ENCODE measurements around the gene LANCL2.

The LANCL2 gene

DNA sequence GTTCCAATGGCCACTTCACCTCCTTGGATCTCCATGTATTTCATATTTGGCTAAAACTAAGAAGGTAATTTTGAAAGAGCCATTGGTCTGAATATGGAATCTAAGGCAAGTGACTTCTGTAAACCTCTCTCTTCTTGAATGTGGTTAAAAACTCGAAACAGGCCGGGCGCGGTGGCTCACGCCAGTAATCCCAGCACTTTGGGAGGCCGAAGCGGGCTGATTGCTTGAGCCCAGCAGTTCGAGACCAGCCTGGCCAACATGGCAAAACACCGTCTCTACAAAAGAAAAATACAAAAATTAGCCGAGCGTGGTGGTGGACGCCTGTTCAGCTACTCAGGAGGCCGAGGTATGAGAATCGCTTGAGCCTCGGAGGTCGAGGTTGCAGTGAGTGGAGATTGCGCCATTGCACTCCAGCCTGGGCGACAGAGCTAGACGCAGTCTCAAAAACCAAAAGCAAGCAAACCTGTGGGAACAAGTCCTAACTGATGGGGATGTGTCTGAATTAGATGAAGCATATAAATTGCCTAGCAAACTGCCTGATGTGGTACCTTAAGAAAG lies 2.2 kb downstream of the LANCL2 start:
- in situ Hi-C loops (cut with MboI; ENCODE audit: low sequenced_read_pairs, unreplicated experiment): no loop called here
- TF ChIP-seq, protein P1, sequence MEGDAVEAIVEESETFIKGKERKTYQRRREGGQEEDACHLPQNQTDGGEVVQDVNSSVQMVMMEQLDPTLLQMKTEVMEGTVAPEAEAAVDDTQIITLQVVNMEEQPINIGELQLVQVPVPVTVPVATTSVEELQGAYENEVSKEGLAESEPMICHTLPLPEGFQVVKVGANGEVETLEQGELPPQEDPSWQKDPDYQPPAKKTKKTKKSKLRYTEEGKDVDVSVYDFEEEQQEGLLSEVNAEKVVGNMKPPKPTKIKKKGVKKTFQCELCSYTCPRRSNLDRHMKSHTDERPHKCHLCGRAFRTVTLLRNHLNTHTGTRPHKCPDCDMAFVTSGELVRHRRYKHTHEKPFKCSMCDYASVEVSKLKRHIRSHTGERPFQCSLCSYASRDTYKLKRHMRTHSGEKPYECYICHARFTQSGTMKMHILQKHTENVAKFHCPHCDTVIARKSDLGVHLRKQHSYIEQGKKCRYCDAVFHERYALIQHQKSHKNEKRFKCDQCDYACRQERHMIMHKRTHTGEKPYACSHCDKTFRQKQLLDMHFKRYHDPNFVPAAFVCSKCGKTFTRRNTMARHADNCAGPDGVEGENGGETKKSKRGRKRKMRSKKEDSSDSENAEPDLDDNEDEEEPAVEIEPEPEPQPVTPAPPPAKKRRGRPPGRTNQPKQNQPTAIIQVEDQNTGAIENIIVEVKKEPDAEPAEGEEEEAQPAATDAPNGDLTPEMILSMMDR (IDR thresholded peaks at IDR 0.05; ENCODE audit: borderline replicate concordance, control extremely low read depth, extremely low read depth, insufficient read depth, missing control alignments): no peak
- DNase-seq (ENCODE audit: low spot score): no peak

GRCh38 chr7:55369427-55370400 lies 4.6 kb downstream of the LANCL2 start:
- in situ Hi-C loops (cut with MboI; ENCODE audit: low sequenced_read_pairs, unreplicated experiment): no loop called here
- no peak for DNase-seq (ENCODE audit: low spot score)
- TF ChIP-seq, protein P1 (IDR thresholded peaks at IDR 0.05; ENCODE audit: borderline replicate concordance, control extremely low read depth, extremely low read depth, insufficient read depth, missing control alignments): no peak

GRCh38 chr7:55374213-55374612 lies 9.1 kb downstream of the LANCL2 start:
- in situ Hi-C loops (cut with MboI; ENCODE audit: low sequenced_read_pairs, unreplicated experiment): no loop called here
- DNase-seq (ENCODE audit: low spot score): no peak
- TF ChIP-seq, protein P1 (IDR thresholded peaks at IDR 0.05; ENCODE audit: borderline replicate concordance, control extremely low read depth, extremely low read depth, insufficient read depth, missing control alignments): no peak

GRCh38 chr7:55375237-55375636 lies 10.1 kb downstream of the LANCL2 start:
- in situ Hi-C loops (cut with MboI; ENCODE audit: low sequenced_read_pairs, unreplicated experiment): no loop called here
- TF ChIP-seq, protein P1 (IDR thresholded peaks at IDR 0.05; ENCODE audit: borderline replicate concordance, control extremely low read depth, extremely low read depth, insufficient read depth, missing control alignments): no peak
- DNase-seq (ENCODE audit: low spot score): no peak

GRCh38 chr7:55377162-55377817 lies 12.2 kb downstream of the LANCL2 start:
- DNase-seq (ENCODE audit: low spot score): no peak
- TF ChIP-seq, protein P1 (IDR thresholded peaks at IDR 0.05; ENCODE audit: borderline replicate concordance, control extremely low read depth, extremely low read depth, insufficient read depth, missing control alignments): no peak
- in situ Hi-C loops (cut with MboI; ENCODE audit: low sequenced_read_pairs, unreplicated experiment): no loop called here

GRCh38 chr7:55379285-55379684 lies 14.1 kb downstream of the LANCL2 start:
- no peak for DNase-seq (ENCODE audit: low spot score)
- in situ Hi-C loops (cut with MboI; ENCODE audit: low sequenced_read_pairs, unreplicated experiment): no loop called here
- TF ChIP-seq, protein P1 (IDR thresholded peaks at IDR 0.05; ENCODE audit: borderline replicate concordance, control extremely low read depth, extremely low read depth, insufficient read depth, missing control alignments): no peak

Measured in GM13976 (cell line).